Measurements from ENCODE around the gene ADAMTS2. TPM values are rescaled to one million over a fixed set of nuclear protein-coding genes. Genes with fewer than 3 reads are reported as not detected.

Gene ADAMTS2
- total and polyA plus RNA-seq, 2 of the 8 experiments (the other 6 are each of a cell fraction or from before 2014, with no cell fraction given) = 6.6 to 7.3 TPM

DNA sequence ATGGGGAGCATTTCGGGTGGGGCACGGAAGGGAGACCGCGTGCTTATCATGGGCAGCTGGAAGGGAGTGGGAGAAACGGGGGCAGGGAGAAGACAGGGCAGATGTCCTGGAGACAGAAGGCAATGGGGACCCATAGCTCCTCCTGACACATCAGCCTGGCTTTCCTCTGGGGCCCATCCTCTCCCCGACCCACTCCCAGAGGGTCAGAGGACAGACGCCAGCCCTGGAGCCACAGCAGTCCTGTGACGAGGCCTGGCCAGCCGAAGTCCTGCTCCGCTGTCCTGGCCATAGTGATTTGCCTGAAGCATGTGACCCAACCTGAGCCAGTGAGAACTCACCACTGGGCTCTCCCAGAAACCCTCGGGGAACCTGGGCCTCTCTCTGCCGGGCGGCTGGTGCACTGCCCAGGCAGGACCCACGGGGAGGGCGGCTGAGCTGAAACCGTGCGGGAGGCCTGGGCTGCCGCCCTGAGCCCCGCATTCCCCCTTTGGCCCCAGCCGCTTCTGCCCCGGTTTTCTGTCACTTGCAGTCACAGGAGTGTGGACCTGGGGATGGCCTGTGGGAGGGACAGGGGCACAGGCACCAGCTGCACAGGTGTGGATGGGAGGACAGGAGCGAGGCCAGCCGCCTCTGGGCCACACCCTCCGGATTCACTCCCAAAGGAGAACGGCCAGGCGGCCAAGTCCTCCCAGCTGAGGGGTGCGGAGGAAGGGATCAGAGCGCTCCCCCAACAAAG is 19.8 kb downstream of the ADAMTS2 start:
- H4K8ac ChIP-seq (ENCODE audit: extremely low read depth, insufficient read depth, low read length) = peak overlapping the region; percentile 9; the same call in 1 of the 2 replicates
- H2BK5ac ChIP-seq (ENCODE audit: low read depth, low read length) = no peak overlapping the region
- no peak overlapping the region for H3K9ac ChIP-seq (replicated peaks in 1 of 4; ENCODE audit: extremely low read depth in 1 of 4, low read depth in 3 of 4, low read length in 3 of 4)
- H3K79me2 ChIP-seq (ENCODE audit: control insufficient read depth in 1 of 2, insufficient read depth in 2 of 2, low read length in 2 of 2) = no peaks in the 10 kb centered on the region
- H2BK15ac ChIP-seq (ENCODE audit: low read length) = no peak overlapping the region
- H3K79me1 ChIP-seq (ENCODE audit: low read depth, low read length) = no peaks in the 10 kb centered on the region
- FAIRE-seq = no peak
- CTCF ChIA-PET (ENCODE audit: partially characterized antibody) = interaction anchor here (1.3 to 2.7 kb wide), 3 partner anchors 22 to 182 kb away, joined by 3 to 8 read pairs (median 4); no protein-coding TSS in a partner anchor
- no peak for DNase-seq (ENCODE audit: low read depth in 1 of 2, low spot score in 2 of 2)
- POLR2A ChIA-PET (ENCODE audit: partially characterized antibody) = no interaction called here
- H2AK5ac ChIP-seq (ENCODE audit: low read depth, low read length) = no peak overlapping the region
- no peak overlapping the region for H3K56ac ChIP-seq (replicated peaks; ENCODE audit: insufficient read length, low read depth, low read length)
- TF ChIP-seq GTF2F1 (IDR thresholded peaks at IDR 0.05; ENCODE audit: borderline replicate concordance, low read depth, low read length) = no peak
- no peak for TF ChIP-seq HDAC6 (IDR thresholded peaks at IDR 0.05; ENCODE audit: low read depth, low read length)
- no peak for TF ChIP-seq PHF8 (conservative IDR thresholded peaks at IDR 0.05; ENCODE audit: low read depth, low read length)
- TF ChIP-seq KDM5A (IDR thresholded peaks at IDR 0.05; ENCODE audit: low read length) = no peak
- TF ChIP-seq, protein P1, sequence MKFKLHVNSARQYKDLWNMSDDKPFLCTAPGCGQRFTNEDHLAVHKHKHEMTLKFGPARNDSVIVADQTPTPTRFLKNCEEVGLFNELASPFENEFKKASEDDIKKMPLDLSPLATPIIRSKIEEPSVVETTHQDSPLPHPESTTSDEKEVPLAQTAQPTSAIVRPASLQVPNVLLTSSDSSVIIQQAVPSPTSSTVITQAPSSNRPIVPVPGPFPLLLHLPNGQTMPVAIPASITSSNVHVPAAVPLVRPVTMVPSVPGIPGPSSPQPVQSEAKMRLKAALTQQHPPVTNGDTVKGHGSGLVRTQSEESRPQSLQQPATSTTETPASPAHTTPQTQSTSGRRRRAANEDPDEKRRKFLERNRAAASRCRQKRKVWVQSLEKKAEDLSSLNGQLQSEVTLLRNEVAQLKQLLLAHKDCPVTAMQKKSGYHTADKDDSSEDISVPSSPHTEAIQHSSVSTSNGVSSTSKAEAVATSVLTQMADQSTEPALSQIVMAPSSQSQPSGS (IDR thresholded peaks at IDR 0.05; ENCODE audit: low read length) = no peak
- TF ChIP-seq CEBPB (IDR thresholded peaks at IDR 0.05; ENCODE audit: low read depth, low read length) = no peak
- TF ChIP-seq JUND (IDR thresholded peaks at IDR 0.05; ENCODE audit: low read length) = no peak
- TF ChIP-seq, protein P2, sequence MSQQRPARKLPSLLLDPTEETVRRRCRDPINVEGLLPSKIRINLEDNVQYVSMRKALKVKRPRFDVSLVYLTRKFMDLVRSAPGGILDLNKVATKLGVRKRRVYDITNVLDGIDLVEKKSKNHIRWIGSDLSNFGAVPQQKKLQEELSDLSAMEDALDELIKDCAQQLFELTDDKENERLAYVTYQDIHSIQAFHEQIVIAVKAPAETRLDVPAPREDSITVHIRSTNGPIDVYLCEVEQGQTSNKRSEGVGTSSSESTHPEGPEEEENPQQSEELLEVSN (IDR thresholded peaks at IDR 0.05) = no peak
- no peak for TF ChIP-seq NRF1 (IDR thresholded peaks at IDR 0.05; ENCODE audit: low read depth, low read length)
- no peaks in the 10 kb centered on the region for H3K9me3 ChIP-seq (ENCODE audit: insufficient read depth in 2 of 2, low read depth in 1 of 2, low read length in 1 of 2)
- no peak overlapping the region for H2BK120ac ChIP-seq (replicated peaks; ENCODE audit: low read depth, low read length)
- H2AFZ ChIP-seq (ENCODE audit: low read length) = no peak overlapping the region; the same call in 1 of the 2 replicates
- peaks cover 0 to 8% (median 3%) of the 10 kb centered on the region in 4 experiments; a peak in 3 of 7 replicates for H3K4me1 ChIP-seq (replicated peaks in 1 of 4; ENCODE audit: control insufficient read depth in 3 of 4, insufficient read depth in 4 of 4, low read length in 3 of 4)
- no peaks in the 10 kb centered on the region for H4K20me1 ChIP-seq (replicated peaks in 1 of 2; ENCODE audit: control insufficient read depth in 1 of 2, insufficient read depth in 2 of 2, low read length in 2 of 2)
- peaks cover 2% of the 10 kb centered on the region; the same call in 1 of the 2 replicates for H3K23me2 ChIP-seq (ENCODE audit: low read depth, low read length)
- H3K27ac ChIP-seq (ENCODE audit: low read depth, low read length) = no peak overlapping the region
- H3K4ac ChIP-seq (replicated peaks; ENCODE audit: insufficient read length, low read depth, low read length) = no peak overlapping the region
- peaks cover 0 to 12% (median 8%) of the 10 kb centered on the region in 4 experiments; a peak in 6 of 7 replicates for H3K27me3 ChIP-seq (replicated peaks in 1 of 4; ENCODE audit: control insufficient read depth in 3 of 4, extremely low read depth in 1 of 4, insufficient read depth in 3 of 4, low read length in 3 of 4)
- H2BK12ac ChIP-seq (ENCODE audit: low read depth, low read length) = 0 out of 2 replicates have a peak overlapping the region, but pooled peaks have one; percentile 27
- no peak overlapping the region for H3K4me3 ChIP-seq (ENCODE audit: extremely low read depth in 1 of 4, insufficient read depth in 2 of 4, low read depth in 3 of 4, low read length in 4 of 4)
- no peak overlapping the region for H3K18ac ChIP-seq (ENCODE audit: extremely low read depth, low read length)
- no peak overlapping the region for H3K23ac ChIP-seq (ENCODE audit: insufficient read length)
- H4K5ac ChIP-seq (ENCODE audit: insufficient read length, low read depth, low read length) = no peak overlapping the region
- H3K14ac ChIP-seq (ENCODE audit: insufficient read length) = no peak overlapping the region
- peak overlapping the region in 1 of 2 experiments; percentile 97; a peak in 2 of 4 replicates for H3K4me2 ChIP-seq (ENCODE audit: insufficient read depth in 1 of 2, low read depth in 2 of 2, low read length in 2 of 2)
- no peak overlapping the region for H4K91ac ChIP-seq (replicated peaks; ENCODE audit: insufficient read length, low read length)
- no peak overlapping the region for H2BK20ac ChIP-seq (ENCODE audit: low read length)
- WGBS, 2 experiments (ENCODE audit: extremely low coverage in 1 of 2, insufficient coverage in 1 of 2, insufficient read length in 1 of 2, insufficient replicate concordance in 2 of 2, low coverage in 1 of 2, low lambda C conversion rate in 2 of 2, missing lambda C conversion rate in 1 of 2) = 90% methylated on average over 22 of the region's 28 CpGs; no CpG with 5 or more reads in 1 of the 2 experiments
- no peaks in the 10 kb centered on the region for H3K36me3 ChIP-seq (ENCODE audit: control insufficient read depth in 2 of 4, insufficient read depth in 4 of 4, low read length in 3 of 4)
